Measurements from ENCODE around the gene CDC42BPA. TPM values are rescaled to one million over a fixed set of nuclear protein-coding genes. Genes with fewer than 3 reads are reported as not detected.

Gene CDC42BPA
- total and polyA plus RNA-seq, 2 donors (not counting 1 experiment from before 2014, with no cell fraction given) = 26.4 to 77.1 TPM

GRCh38 chr1:226993814-226994585 lies 324.3 kb downstream of the CDC42BPA start:
- no peaks in the 10 kb centered on the region for H3K4me1 ChIP-seq (ENCODE audit: control insufficient read depth, extremely low read depth, insufficient read depth, low read length)
- no peaks in the 10 kb centered on the region for H3K9me3 ChIP-seq (ENCODE audit: control insufficient read depth, insufficient read depth, low read depth, low read length)
- no peak overlapping the region for H2AFZ ChIP-seq (ENCODE audit: low read length)
- H3K79me2 ChIP-seq (ENCODE audit: control insufficient read depth, insufficient read depth, low read length) = no peaks in the 10 kb centered on the region
- H3K27ac ChIP-seq (ENCODE audit: insufficient read depth, low read length) = no peak overlapping the region
- H3K9ac ChIP-seq (ENCODE audit: insufficient read depth, low read length) = no peak overlapping the region
- no peak overlapping the region for H3K4me2 ChIP-seq (ENCODE audit: extremely low read depth, insufficient read depth, low read length)
- no peaks in the 10 kb centered on the region for H3K27me3 ChIP-seq (ENCODE audit: control insufficient read depth, insufficient read depth, low read length)
- H3K4me3 ChIP-seq (replicated peaks in 1 of 4; ENCODE audit: control extremely low read depth in 1 of 4, insufficient read depth in 1 of 4, low read depth in 3 of 4, low read length in 4 of 4) = no peak overlapping the region
- no peaks in the 10 kb centered on the region for H3K36me3 ChIP-seq (ENCODE audit: control insufficient read depth, insufficient read depth, low read length)
- no peak for DNase-seq (ENCODE audit: low read depth in 2 of 2)
- no peak for TF ChIP-seq EZH2 (IDR thresholded peaks at IDR 0.05; ENCODE audit: low read length, missing control alignments)
- no peak for TF ChIP-seq CTCF (conservative IDR thresholded peaks at IDR 0.05 in 1 of 2, IDR thresholded peaks at IDR 0.05 in 1 of 2; ENCODE audit: low read depth in 1 of 2, low read length in 2 of 2)
- no peaks in the 10 kb centered on the region for H4K20me1 ChIP-seq (ENCODE audit: control insufficient read depth, extremely low read depth, insufficient read depth, low read length)

- no peaks in the 10 kb centered on the region for H3K79me2 ChIP-seq (ENCODE audit: control insufficient read depth, insufficient read depth, low read length)
- H3K36me3 ChIP-seq (ENCODE audit: control insufficient read depth, insufficient read depth, low read length) = no peaks in the 10 kb centered on the region
- H3K9me3 ChIP-seq (ENCODE audit: control insufficient read depth, insufficient read depth, low read depth, low read length) = no peaks in the 10 kb centered on the region
- no peak overlapping the region for H2AFZ ChIP-seq (ENCODE audit: low read length)
- H3K4me3 ChIP-seq (replicated peaks in 1 of 4; ENCODE audit: control extremely low read depth in 1 of 4, insufficient read depth in 1 of 4, low read depth in 3 of 4, low read length in 4 of 4) = no peak overlapping the region
- H4K20me1 ChIP-seq (ENCODE audit: control insufficient read depth, extremely low read depth, insufficient read depth, low read length) = no peaks in the 10 kb centered on the region
- H3K9ac ChIP-seq (ENCODE audit: insufficient read depth, low read length) = no peak overlapping the region
- no peaks in the 10 kb centered on the region for H3K4me1 ChIP-seq (ENCODE audit: control insufficient read depth, extremely low read depth, insufficient read depth, low read length)
- H3K27me3 ChIP-seq (ENCODE audit: control insufficient read depth, insufficient read depth, low read length) = no peaks in the 10 kb centered on the region
- no peak overlapping the region for H3K4me2 ChIP-seq (ENCODE audit: extremely low read depth, insufficient read depth, low read length)
- TF ChIP-seq EZH2 (IDR thresholded peaks at IDR 0.05; ENCODE audit: low read length, missing control alignments) = no peak
- TF ChIP-seq CTCF (conservative IDR thresholded peaks at IDR 0.05 in 1 of 2, IDR thresholded peaks at IDR 0.05 in 1 of 2; ENCODE audit: low read depth in 1 of 2, low read length in 2 of 2) = no peak
- no peak for DNase-seq (ENCODE audit: low read depth in 2 of 2)
- no peak overlapping the region for H3K27ac ChIP-seq (ENCODE audit: insufficient read depth, low read length)
Observed at GRCh38 chr1:226991920-226992319, 326.4 kb downstream of the CDC42BPA start.

GRCh38 chr1:226990133-226990716 lies 328.1 kb downstream of the CDC42BPA start:
- Histone ChIP-seq H2AFZ (ENCODE audit: low read length) (no peak overlapping the region), H3K4me1 (ENCODE audit: control insufficient read depth, extremely low read depth, insufficient read depth, low read length) (no peaks in the 10 kb centered on the region), H3K36me3 (ENCODE audit: control insufficient read depth, insufficient read depth, low read length) (no peaks in the 10 kb centered on the region), H3K9me3 (ENCODE audit: control insufficient read depth, insufficient read depth, low read depth, low read length) (no peaks in the 10 kb centered on the region), H3K4me2 (ENCODE audit: extremely low read depth, insufficient read depth, low read length) (no peak overlapping the region), H4K20me1 (ENCODE audit: control insufficient read depth, extremely low read depth, insufficient read depth, low read length) (no peaks in the 10 kb centered on the region), H3K9ac (ENCODE audit: insufficient read depth, low read length) (no peak overlapping the region), H3K27me3 (ENCODE audit: control insufficient read depth, insufficient read depth, low read length) (no peaks in the 10 kb centered on the region), H3K79me2 (ENCODE audit: control insufficient read depth, insufficient read depth, low read length) (no peaks in the 10 kb centered on the region), H3K4me3 (replicated peaks in 1 of 4; ENCODE audit: control extremely low read depth in 1 of 4, insufficient read depth in 1 of 4, low read depth in 3 of 4, low read length in 4 of 4) (no peak overlapping the region), H3K27ac (ENCODE audit: insufficient read depth, low read length) (no peak overlapping the region)
- no peak for DNase-seq (ENCODE audit: low read depth in 2 of 2)
- no peak for TF ChIP-seq EZH2 (IDR thresholded peaks at IDR 0.05; ENCODE audit: low read length, missing control alignments)
- TF ChIP-seq CTCF (conservative IDR thresholded peaks at IDR 0.05 in 1 of 2, IDR thresholded peaks at IDR 0.05 in 1 of 2; ENCODE audit: low read depth in 1 of 2, low read length in 2 of 2) = no peak
